GM18499 (cell line): Measurements from ENCODE around the gene EML1.

Experiments
- ATAC-seq: cut with Tn5 transposase; IDR thresholded peaks from one replicate; pipeline ENCODE4 v1.9.1; 2021; ENCODE audit warnings: moderate number of reproducible peaks; ENCODE audit not compliant: insufficient read depth, unreplicated experiment

Gene EML1

DNA sequence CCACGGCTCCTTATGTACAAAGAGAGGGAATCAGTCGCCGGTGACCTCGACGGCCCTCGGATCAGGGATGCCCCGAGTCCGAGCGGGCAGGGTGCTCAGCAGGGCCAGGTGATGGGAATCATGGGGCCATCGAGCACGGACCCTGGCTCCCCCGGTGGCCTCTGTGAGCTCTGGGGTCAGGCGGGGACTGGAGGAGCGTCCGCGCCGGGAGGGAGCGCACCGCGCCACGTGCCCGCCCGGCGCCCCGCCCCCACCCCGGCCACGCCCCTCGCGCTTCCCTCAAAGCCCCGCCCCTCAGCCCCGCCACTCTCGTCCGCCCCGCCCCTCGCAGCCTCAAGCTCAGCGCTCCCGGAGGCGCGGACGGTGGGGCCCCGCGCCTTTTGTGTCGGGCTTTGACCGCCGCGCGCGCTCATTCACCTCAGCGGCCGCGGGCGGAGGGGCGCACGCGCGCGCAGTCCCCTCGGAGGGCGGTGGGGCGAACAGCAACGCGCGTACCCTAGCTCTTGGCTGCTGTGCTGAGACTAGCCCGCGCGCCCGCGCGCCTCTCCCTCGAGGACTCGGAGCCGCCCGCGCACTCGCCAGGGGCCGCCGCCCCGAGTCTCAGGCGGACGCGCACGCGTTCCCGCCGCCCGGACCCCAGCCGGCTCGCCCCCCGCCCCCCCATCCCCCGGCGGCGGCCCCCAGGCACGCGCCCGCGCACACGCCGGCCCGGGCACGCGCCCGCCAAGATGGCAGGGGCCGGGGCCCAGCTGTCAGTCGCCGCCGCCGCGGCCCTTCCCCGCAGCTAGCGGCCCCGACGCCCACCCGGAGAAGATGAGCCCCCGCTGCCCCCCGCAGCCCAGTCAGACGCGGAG is 178.1 kb downstream of the EML1 start:
- ATAC-seq = peak; percentile 50

DNA sequence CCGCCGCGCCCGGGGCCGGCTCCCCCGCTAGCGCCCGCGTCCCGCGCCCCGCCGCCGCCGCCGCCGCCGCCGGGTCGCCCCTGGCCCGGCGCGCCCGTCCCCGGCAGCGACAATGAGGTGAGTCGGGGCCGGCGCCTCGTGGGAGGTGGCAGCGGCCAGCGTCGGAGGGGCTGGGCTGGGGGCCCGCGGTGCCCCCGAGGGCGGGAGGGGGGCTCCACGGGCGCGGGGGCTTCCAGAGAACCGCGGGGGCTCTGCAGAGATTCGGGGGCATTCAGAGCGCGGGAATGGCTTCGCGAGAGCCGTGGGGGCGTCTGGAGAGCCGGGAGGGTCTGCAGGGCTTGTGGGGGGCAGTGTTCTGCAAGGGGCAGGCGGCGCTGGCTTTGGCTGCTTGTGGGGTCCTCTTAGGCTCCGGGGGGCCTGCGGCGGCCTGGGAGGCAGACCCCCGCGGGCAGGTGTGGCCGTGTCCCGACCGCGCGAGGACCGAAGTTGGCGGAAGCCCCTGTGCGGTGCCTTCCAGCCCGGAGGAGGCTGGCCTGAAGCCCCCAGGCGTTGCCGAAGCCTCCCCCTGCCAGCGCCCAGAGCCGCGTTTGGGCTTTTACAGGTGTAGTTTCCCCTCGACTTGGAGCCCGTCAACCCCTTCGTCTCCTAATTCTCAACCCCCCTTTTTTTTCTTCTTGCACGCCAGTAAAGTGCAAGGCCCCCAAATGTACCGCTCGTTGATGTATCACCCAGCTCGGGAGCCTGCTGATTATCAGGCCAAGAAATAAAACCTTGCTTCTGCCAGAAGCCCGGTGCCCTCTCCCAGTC is 178.9 kb downstream of the EML1 start:
- ATAC-seq = no peak

DNA sequence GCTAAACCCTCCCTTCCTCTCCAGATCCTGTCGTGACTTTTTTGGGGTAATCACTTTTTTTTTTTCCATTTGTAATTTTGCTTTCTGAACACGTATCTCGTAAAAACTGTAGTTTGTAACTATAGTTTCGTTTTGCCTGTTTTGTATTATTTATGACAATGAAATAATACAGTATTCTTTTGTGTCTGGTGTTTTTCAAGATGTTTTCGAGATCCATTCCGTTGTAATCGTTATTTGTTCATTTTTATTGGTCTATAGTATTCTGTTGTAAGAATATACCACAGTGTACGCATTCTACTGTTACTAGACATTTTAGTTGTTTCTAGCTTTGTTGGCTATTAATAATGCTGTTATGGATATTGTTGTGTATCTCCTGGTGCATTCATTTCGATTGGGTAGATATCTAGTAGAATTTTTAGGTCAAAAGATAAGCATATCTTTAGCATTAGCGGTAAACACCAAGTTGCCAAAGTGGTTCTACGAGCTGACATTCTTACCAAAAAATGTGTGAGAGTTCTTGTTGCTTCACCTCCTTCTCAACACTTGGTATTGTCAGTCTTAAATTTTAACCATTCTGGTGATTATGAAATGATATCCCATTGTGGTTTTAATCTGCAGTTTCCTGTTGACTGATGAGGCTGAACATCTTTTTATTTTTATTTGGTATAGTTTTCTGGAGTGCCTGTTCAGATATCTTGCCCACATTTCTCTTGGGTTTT is 179.7 kb downstream of the EML1 start:
- no peak for ATAC-seq

DNA sequence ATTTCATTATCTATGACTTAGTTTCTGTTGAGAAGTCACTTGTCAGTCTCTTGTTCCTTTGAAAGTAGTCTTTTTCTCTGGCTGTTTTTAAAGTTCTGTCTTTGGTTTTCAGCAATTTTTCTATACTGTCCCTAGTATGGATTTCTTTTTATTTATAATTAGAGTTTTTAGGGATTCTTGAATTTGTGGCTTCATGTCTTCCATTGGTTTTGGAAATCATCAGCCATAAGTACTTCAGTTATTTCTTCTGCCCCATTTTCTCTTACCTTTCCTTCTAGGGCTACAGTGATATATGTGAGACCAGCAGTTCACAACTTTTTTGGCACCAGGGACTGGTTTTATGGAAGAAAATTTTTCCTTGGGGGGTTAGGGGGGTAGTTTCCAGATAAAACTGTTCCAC is 182.0 kb downstream of the EML1 start:
- no peak for ATAC-seq

DNA sequence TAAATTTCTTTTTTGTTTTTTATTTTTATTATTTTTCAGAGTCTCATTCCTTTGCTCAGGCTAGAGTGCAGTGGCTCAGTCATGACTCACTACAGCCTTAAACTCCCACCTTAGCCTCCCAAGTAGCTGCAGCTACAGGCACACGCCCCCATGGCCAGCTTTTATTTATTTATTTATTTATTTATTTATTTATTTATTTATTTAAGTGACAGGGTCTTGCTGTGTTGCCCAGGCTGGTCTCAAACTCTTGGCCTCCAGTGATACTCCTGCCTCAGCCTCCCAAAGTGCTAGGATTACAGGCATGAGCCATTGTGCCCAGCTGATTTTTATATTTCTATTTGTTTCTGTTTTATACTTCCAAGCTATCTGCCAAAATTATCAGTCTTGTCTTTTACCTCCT is 182.8 kb downstream of the EML1 start:
- no peak for ATAC-seq

DNA sequence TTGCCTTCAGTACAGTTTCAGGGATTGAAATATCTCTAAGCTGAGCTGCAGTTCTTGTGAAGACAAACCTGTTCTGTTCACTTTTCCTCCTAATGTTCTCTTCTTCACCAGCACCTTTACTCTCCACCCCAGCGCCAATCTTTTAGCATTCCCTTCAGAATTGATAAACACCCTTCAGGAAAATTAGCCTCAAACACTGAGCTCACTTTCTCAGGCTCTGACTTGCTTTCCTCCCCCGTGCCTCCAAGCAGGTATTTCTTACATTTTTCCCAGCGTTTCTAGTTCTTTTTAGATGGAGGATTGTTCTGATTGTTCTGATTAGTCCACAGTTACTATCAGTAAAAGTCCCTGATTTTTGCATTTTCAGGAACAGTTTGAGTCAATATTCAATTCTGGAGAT is 183.5 kb downstream of the EML1 start:
- no peak for ATAC-seq

DNA sequence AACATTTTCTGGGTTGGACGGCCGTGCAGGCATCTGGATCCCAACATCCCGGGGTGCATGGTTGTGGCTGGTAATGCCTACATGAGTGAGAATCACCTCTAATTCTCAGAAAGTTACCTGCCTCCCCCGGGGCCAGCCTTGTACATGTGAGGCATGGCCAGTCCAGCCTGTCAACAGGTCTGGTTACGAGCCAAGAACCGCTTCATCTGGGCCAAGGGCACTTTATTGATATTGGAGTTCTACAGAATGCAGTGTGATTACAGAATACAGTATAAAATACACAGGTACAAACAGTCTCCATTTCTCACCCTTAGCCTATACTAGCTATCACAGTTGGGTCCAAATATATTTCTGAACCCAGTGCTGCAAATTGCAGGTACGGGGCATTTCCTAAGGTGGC is 187.1 kb downstream of the EML1 start:
- ATAC-seq = no peak

DNA sequence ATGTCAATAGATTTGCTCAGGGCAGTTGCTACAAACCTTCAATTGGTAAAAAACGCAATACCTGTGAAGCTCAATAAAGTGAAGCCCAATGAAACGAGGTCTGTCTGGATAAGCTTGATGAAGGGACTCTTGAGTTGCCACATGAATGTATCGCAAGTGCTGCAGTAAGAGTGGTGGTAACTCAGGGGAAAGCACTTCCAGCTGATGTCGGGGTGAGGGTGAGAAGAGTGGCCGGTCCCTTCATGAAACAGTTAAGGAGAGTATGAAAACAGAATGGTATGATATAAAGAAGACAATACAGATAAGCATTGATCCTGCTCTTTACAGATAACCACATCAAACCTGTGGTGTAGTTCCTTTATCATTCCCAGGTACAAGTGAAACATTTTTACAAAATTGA is 188.6 kb downstream of the EML1 start:
- ATAC-seq = no peak

DNA sequence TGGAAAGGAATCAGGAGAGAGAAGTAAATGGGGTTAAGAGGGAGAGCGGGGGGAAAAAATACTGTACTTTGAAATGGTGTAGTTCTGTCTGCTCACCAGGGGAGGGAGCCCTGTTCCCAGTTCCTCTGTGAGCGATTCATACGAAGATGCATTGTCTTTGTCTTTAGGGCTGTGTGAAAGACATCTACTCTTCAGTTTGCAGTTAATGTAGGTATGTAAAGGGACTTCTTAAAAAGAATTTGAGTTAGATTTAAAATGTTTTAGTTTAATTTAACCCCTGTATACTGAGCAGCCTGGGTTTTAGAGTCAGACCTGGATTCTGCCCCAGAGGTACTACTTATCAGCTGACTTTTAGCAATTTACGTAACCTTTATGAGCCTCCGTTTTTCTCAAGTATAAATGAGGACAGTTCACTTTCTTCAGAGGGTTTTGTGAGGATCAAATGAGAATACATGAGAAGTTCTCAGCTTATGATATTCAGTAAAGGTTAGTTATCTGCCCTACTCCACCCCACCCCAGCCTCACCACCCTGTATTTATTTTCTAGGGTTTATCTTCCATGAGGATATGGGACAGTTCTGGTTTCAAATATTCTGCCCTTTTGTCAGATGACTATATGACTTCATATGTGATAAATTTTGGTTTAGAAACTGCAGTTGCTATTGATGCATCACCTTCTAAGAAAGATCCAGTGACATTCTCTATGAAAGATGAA is 189.5 kb downstream of the EML1 start:
- ATAC-seq = peak; percentile 81

DNA sequence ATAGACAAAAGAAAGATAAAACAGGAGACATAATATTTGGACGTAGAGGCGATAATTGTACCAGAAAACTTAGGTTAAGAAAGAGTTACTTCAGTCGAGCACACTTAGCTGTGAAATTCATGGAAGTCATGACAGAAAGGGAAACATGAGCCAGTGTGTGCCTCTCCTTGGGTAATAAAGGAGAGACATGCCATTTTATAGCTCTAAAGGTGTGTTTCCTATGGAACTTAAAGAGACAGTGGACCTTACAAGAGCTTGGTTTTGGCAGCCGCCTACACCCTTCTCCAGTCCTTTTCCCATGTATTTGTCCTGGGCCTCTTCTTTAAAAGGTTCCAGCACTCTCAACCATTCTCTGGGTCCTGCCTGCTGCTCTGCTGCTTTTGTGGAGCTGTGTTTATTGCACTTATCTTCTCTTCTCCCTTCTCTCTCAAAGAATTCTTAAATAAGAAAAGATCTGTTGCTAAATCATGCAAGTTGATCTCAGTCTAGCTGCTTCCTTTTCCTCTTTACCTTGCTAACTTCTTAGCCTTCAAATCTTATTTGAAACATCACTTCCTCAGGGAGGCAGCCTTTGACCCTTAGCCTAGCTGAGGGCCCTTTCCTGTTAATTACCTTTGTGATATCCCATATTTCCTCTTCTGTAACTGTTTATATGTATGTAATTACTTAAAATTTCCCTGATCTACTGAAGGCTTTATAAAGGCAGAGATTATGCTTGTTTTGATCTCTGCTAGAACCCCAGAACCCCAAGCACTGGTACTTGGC is 190.2 kb downstream of the EML1 start:
- no peak for ATAC-seq

DNA sequence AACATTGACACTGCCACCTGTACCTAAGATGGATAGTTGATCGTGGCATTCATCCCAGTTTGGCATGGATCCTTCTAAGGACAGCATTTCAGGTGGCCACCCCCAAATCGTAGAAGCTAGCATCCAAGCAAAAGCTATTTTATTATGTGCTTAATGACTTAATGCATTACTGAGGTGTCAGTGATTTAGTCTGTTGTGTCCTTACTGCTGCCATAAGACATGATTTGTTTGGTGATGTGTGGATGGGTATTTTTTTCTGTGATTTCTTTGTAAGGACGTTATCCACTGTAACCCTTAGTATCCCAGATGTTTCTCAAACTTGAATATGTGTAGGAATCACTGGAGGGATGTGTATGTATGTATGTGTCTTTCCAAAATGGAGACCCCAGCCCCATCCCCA is 190.8 kb downstream of the EML1 start:
- ATAC-seq = no peak

DNA sequence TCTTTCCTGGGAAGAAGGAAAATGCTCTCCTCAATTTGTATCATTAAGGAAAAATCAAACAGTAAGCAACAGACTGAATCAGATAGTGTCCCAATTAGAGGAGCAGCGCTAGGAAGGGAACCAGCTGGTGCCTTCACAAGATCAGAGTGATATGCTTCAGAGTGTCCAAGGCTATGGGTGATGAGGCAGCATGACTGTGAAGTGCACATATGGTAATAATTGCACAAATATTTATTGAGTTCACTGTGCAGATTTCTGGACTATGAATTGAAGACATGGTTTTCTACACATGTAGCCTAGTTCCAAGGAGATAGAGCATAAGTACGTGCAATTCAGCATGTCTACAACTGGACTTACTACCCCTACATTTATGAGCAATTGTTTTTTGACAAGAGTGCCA is 193.2 kb downstream of the EML1 start:
- ATAC-seq = no peak

DNA sequence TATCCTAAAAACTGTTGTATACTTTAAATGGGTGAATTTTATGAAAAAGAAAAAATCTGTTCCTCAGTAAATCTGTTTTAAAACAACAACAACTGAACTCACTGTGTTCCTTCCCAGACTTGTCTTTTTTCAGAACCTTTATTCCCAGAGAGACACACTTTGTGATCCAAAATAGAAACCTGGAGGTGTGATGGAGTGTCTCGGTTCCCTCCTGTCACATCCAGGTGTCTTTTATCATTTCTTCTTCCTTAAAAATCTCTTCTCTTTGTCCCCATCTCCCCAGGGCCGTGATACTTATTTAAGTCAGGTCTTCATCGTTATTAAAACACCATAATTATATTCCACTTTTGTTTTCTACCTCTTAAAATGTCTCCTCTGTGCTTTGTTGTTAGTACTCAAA is 195.8 kb downstream of the EML1 start:
- no peak for ATAC-seq

DNA sequence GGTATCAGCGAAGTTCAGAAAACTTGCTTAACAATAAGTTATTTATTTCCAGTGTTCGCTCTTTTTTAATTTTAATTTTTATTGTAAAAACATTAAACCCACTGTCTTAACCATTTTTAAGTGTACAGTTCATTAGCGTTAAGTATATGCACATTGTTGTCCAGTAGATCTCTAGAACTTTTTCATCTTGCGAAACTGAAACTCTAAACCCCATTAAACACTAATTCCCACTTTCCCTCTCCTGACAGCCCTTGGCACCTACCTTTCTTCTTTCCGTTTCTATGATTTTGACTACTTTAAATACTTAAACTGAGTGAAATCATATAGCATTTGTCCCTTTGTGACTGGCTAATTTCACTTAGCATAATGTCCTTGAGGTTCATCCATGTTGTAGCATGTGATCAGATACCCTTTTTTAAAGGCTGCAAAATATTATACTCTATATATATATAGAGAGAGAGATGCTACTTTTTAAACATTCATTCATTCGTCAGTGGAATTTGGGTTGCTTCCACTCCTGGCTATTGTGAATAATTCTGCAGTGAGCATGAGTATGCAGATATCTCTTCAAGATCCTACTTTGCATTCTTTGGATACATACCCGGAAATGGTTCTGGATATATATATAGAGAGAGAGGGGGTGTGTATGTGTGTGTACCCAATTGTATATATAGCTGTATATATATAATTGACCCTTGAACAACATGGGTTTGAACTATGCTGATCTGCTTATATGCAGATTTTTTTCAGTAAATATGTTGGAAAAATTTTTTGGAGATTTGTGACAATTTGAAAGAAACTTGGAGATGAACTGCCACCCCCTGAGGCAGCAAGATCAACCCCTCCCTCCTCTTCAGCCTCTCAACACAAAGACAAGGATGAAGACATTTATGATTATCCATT is 197.3 kb downstream of the EML1 start:
- ATAC-seq = no peak

DNA sequence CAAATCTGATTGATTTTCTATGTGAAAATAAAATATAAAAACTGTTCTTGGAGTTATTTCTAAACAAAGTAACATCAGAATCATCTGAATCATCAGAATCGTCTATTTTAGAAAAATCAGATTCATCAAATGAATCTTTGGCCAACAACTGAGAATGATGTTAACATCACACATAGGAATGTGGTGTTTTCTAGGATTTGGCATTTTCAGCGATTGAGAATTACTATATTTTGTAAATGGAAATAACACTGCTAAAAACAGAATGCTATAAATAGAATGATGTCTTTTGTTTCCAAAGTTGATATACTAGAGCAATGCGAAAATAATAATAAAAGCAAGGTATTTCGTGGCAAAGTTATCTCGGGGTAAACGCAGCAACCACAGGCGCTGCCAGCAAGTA is 198.1 kb downstream of the EML1 start:
- no peak for ATAC-seq
